Liver (tissue), 3 donors: Measurements from ENCODE around the gene AMMECR1.

Experiments used
- FOXA1 ChIP-seq: IDR thresholded peaks from 2 replicates; pipeline ENCODE4 v1.6.1; 2016; ENCODE audit warnings: antibody characterized with exemption
- FOXA2 ChIP-seq: IDR thresholded peaks from 2 replicates; pipeline ENCODE4 v1.6.1; 2016; ENCODE audit warnings: antibody characterized with exemption
- RAD21 ChIP-seq, 2 donors: IDR thresholded peaks; 2 replicates each; pipeline ENCODE4 v1.6.1; 2016; ENCODE audit warnings: antibody characterized with exemption in 2 of 2, mild to moderate bottlenecking in 2 of 2
- TF ChIP-seq, protein P1 (sequence below): fragments of 150-350 bp; IDR thresholded peaks from 2 replicates; pipeline ENCODE4 v1.5.1; 2017; ENCODE audit warnings: improper control_type of control experiment, low read depth, low read length; ENCODE audit not compliant: missing input control
- TF ChIP-seq, protein P2 (sequence below): IDR thresholded peaks from 2 replicates; pipeline ENCODE4 v1.6.1; 2016; ENCODE audit warnings: antibody characterized with exemption
- TF ChIP-seq, protein P3 (sequence below): IDR thresholded peaks from 2 replicates; pipeline ENCODE4 v1.6.1; 2016; ENCODE audit warnings: antibody characterized with exemption, mild to moderate bottlenecking
- donor health status: healthy.
- donor health status: healthy.

DNA sequence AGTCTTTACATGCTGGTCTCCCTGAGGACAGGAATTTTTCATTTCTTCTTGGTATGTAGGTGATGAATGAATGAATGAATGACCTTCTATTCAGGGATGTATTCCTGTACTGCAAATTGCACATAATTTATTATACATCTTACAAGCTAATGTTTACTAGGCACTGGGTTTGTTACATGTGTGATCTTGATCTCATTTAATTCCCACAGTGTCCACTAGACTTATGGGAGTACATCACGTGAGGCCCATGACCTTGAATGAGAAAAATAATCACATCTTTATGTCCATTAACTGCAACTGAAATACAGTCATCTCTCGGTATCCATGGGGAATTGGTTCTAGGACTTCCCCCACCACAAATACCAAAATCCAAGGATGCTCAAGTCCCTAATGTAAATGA is 164.6 kb downstream of the AMMECR1 start:
- TF ChIP-seq, protein P1, sequence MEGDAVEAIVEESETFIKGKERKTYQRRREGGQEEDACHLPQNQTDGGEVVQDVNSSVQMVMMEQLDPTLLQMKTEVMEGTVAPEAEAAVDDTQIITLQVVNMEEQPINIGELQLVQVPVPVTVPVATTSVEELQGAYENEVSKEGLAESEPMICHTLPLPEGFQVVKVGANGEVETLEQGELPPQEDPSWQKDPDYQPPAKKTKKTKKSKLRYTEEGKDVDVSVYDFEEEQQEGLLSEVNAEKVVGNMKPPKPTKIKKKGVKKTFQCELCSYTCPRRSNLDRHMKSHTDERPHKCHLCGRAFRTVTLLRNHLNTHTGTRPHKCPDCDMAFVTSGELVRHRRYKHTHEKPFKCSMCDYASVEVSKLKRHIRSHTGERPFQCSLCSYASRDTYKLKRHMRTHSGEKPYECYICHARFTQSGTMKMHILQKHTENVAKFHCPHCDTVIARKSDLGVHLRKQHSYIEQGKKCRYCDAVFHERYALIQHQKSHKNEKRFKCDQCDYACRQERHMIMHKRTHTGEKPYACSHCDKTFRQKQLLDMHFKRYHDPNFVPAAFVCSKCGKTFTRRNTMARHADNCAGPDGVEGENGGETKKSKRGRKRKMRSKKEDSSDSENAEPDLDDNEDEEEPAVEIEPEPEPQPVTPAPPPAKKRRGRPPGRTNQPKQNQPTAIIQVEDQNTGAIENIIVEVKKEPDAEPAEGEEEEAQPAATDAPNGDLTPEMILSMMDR, result no peak
- TF ChIP-seq, protein P2, sequence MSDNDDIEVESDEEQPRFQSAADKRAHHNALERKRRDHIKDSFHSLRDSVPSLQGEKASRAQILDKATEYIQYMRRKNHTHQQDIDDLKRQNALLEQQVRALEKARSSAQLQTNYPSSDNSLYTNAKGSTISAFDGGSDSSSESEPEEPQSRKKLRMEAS, result no peak
- TF ChIP-seq FOXA1 (no peak), RAD21 (IDR thresholded peaks at IDR 0.05) (no peak), FOXA2 (no peak)
- TF ChIP-seq, protein P3, sequence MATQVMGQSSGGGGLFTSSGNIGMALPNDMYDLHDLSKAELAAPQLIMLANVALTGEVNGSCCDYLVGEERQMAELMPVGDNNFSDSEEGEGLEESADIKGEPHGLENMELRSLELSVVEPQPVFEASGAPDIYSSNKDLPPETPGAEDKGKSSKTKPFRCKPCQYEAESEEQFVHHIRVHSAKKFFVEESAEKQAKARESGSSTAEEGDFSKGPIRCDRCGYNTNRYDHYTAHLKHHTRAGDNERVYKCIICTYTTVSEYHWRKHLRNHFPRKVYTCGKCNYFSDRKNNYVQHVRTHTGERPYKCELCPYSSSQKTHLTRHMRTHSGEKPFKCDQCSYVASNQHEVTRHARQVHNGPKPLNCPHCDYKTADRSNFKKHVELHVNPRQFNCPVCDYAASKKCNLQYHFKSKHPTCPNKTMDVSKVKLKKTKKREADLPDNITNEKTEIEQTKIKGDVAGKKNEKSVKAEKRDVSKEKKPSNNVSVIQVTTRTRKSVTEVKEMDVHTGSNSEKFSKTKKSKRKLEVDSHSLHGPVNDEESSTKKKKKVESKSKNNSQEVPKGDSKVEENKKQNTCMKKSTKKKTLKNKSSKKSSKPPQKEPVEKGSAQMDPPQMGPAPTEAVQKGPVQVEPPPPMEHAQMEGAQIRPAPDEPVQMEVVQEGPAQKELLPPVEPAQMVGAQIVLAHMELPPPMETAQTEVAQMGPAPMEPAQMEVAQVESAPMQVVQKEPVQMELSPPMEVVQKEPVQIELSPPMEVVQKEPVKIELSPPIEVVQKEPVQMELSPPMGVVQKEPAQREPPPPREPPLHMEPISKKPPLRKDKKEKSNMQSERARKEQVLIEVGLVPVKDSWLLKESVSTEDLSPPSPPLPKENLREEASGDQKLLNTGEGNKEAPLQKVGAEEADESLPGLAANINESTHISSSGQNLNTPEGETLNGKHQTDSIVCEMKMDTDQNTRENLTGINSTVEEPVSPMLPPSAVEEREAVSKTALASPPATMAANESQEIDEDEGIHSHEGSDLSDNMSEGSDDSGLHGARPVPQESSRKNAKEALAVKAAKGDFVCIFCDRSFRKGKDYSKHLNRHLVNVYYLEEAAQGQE, result no peak
